ENCODE measurements around the gene CCN6. TPM values are rescaled to one million over a fixed set of nuclear protein-coding genes. Genes with fewer than 3 reads are reported as not detected.

Gene CCN6
- total RNA-seq, 1 donor from 2014 or later = 0.18 TPM

GRCh38 chr6:112027942-112028674, 25.8 kb upstream of the CCN6 start:
- ATAC-seq = no peak
- intact Hi-C loops (cut with DNase I) = no loop called here
- no peak for DNase-seq (ENCODE audit: low spot score)

- intact Hi-C loops (cut with DNase I) = no loop called here
- no peak for ATAC-seq
- DNase-seq (ENCODE audit: low spot score) = peak; percentile 72
Observed at GRCh38 chr6:112029045-112029822, 24.7 kb upstream of the CCN6 start.

GRCh38 chr6:112030206-112030960, 23.5 kb upstream of the CCN6 start:
- intact Hi-C loops (cut with DNase I) = no loop called here
- no peak for DNase-seq (ENCODE audit: low spot score)

GRCh38 chr6:112030961-112031660, 22.8 kb upstream of the CCN6 start:
- intact Hi-C loops (cut with DNase I) = no loop called here
- peak; percentile 60 for ATAC-seq
- DNase-seq (ENCODE audit: low spot score) = no peak

More at GRCh38 chr6:112030206-112030960, 23.5 kb upstream of the CCN6 start:
- peak; percentile 38 for ATAC-seq

- DNase-seq (ENCODE audit: low spot score) (no peak), ATAC-seq (no peak)
- intact Hi-C loops (cut with DNase I) = no loop called here
Observed at GRCh38 chr6:112031960-112032359, 21.9 kb upstream of the CCN6 start.

- intact Hi-C loops (cut with DNase I) = no loop called here
- ATAC-seq (no peak), DNase-seq (ENCODE audit: low spot score) (no peak)
Observed at GRCh38 chr6:112032728-112033127, 21.2 kb upstream of the CCN6 start.

GRCh38 chr6:112033791-112034615, 19.9 kb upstream of the CCN6 start:
- intact Hi-C loops (cut with DNase I) = no loop called here
- DNase-seq (ENCODE audit: low spot score) = no peak
- ATAC-seq = no peak

- DNase-seq (ENCODE audit: low spot score) (no peak), ATAC-seq (no peak)
- intact Hi-C loops (cut with DNase I) = no loop called here
Observed at GRCh38 chr6:112034616-112034995, 19.3 kb upstream of the CCN6 start.

GRCh38 chr6:112036088-112036637, 17.7 kb upstream of the CCN6 start:
- DNase-seq (ENCODE audit: low spot score) = no peak
- intact Hi-C loops (cut with DNase I) = no loop called here
- no peak for ATAC-seq

- ATAC-seq (peak; percentile 89), DNase-seq (ENCODE audit: low spot score) (peak; percentile 72)
- intact Hi-C loops (cut with DNase I) = no loop called here
Observed at GRCh38 chr6:112037783-112038216, 16.1 kb upstream of the CCN6 start.

- DNase-seq (ENCODE audit: low spot score) (no peak), ATAC-seq (peak; percentile 48)
- intact Hi-C loops (cut with DNase I) = no loop called here
Observed at GRCh38 chr6:112038268-112038667, 15.6 kb upstream of the CCN6 start.

GRCh38 chr6:112038756-112039430, 15.0 kb upstream of the CCN6 start:
- ATAC-seq (no peak), DNase-seq (ENCODE audit: low spot score) (no peak)
- intact Hi-C loops (cut with DNase I) = no loop called here

- DNase-seq (ENCODE audit: low spot score) (no peak), ATAC-seq (no peak)
- intact Hi-C loops (cut with DNase I) = no loop called here
Observed at GRCh38 chr6:112039431-112039770, 14.5 kb upstream of the CCN6 start.

- intact Hi-C loops (cut with DNase I) = loop anchor here (5.0 to 10.0 kb wide), 2 partner anchors 44 to 336 kb away; no protein-coding TSS in a partner anchor
- DNase-seq (ENCODE audit: low spot score) = no peak
- no peak for ATAC-seq
Observed at GRCh38 chr6:112040956-112041355, 12.9 kb upstream of the CCN6 start.

GRCh38 chr6:112041535-112041934, 12.4 kb upstream of the CCN6 start:
- intact Hi-C loops (cut with DNase I) = loop anchor here (5.0 to 10.0 kb wide), 2 partner anchors 44 to 337 kb away; no protein-coding TSS in a partner anchor
- no peak for DNase-seq (ENCODE audit: low spot score)
- ATAC-seq = no peak

GRCh38 chr6:112043032-112044007, 10.6 kb upstream of the CCN6 start:
- ATAC-seq (peak; percentile 96), DNase-seq (ENCODE audit: low spot score) (peak; percentile 95)
- intact Hi-C loops (cut with DNase I) = loop anchor here (5.0 to 10.0 kb wide), 2 partner anchors 46 to 339 kb away; no protein-coding TSS in a partner anchor
